GM23248 (cell line): ENCODE measurements around the gene INAFM2.

Source experiments
- EZH2 ChIP-seq: fragments of 200-600 bp; sonication (generic); IDR thresholded peaks from 2 replicates; pipeline ENCODE4 v1.6.1; 2018; ENCODE audit warnings: antibody characterized with exemption, mild to moderate bottlenecking; ENCODE audit not compliant: insufficient read depth, poor library complexity, severe bottlenecking
- EZH2phosphoT487 ChIP-seq: fragments of 200-600 bp; sonication (generic); IDR thresholded peaks from 2 replicates; pipeline ENCODE4 v1.6.1; 2018; ENCODE audit warnings: antibody characterized with exemption, moderate library complexity, mild to moderate bottlenecking, low read depth; ENCODE audit not compliant: insufficient read depth

GRCh38 chr15:40320409-40320808, 3.1 kb upstream of the INAFM2 start:
- TF ChIP-seq EZH2phosphoT487 (no peak), EZH2 (no peak)
